HG03521 (cell line): Measurements from ENCODE around the gene QSOX2.

ENCODE experiments used
- ATAC-seq: cut with Tn5 transposase; IDR thresholded peaks from one replicate; pipeline ENCODE4 v1.9.1; 2021; ENCODE audit warnings: mild to moderate bottlenecking, moderate library complexity; ENCODE audit not compliant: unreplicated experiment

QSOX2 gene

GRCh38 chr9:136204838-136205706, 40.5 kb downstream of the QSOX2 start, which contains the start of gene LHX3:
LHX3 (minus strand) TSS chr9:136205128; CDS start chr9:136205012, 116 bp downstream.
- no peak for ATAC-seq

- ATAC-seq: no peak
These were observed 41.3 kb downstream of the QSOX2 start for GRCh38 chr9:136204145-136204805.

DNA sequence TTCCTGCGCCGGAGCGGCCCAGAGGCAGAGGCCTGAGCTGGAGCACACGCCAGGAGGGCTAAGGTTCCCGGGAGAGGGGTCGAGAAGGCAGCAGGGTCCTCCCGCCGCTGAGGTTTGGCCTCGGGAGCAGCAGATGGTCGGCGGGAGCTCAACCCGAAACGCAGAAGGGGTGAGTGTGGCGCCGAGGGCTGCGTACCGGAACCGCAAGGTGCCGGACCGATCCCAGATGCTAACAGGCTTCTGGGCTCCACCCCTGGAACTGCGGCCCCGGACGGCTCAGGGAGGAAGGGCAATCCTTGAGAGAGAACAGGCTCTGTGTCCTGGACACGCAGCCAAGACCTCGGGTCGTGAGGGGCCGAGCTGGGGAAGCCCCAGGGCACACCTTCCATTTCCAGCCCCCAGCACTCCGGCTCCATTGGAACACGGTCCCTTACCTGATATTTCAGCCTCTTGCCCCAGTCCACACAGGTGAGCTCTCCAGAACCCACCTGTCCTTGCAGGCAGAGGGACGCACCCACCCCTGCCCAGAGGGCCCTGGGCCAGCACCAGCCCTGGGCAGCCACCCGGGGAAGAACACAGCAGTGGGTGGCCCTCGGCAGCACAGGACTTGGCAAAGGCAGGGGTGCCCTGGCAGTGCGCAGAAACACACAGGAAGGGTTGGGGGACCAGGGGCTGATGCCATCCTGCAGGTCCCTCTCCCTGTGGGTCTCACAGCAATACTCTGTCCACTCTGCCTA, 42.0 kb downstream of the QSOX2 start:
- ATAC-seq: no peak

DNA sequence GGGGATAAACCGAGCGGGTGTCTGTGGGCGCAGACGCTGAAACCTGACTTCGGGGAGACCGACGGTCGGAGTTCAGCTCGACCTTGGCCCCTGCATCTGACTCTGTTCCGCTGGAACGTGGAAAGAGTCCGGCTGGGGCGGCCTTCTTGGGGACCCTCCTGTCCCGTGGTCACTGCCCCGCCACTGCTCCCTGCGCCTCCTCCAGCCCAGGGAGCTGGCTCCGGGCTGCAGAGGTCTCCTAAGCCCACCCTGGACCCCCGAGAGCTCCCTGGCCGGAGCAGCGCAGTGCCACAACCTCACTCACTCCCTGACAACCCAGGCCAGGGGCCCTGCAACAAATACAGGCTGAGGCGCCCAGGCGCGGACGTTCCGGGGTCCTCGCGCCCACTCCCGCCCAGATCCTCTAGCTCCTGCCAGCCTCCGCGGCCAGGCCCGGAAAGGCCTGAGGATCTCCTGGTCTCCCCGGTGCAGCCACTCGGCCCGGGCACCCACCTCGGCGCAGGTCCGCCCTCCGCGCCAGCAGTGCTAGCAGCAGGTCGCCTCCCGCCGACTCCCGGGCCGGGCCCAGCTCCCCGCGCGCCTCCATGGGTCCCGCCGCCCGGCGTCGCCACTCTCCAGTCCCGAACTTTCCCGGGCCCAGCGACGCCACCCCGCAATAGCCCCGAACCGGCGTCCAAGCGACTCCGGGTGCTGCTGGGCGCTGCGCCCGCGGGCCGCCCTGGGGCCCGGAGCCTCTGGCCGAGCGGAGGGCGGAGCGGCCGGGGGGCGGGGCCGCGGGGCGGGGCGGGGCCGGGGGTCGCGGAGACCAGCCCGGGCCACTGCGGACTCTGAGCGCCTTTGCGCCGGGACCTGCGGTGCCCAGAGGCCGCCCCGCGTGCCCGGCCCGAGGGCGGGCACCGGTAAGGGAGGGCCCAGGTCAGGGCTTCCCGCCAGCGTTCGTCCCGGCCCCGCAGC, 42.9 kb downstream of the QSOX2 start:
- no peak for ATAC-seq

GRCh38 chr9:136201609-136202453, 43.8 kb downstream of the QSOX2 start:
- ATAC-seq: no peak

GRCh38 chr9:136201174-136201573, 44.4 kb downstream of the QSOX2 start:
- ATAC-seq: no peak

DNA sequence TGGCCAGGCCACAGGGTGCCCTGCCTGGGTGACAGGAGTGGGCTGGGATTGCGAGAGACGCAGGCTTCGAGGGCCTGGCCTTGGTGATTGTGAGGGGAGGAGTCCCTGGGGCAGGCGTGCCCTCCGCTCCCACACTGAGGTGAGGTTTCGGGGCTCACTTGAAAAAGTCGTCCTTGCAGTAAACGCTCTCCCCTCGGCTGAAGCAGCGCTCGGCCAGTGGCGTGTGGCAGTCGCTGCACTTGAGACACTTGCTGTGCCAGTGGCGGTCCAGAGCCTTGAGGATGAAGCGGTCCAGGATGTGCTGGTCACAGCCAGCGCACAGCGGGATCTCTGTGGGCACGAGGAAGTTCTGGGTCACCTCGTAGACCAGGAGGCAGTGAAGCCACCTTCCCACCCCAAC, 45.2 kb downstream of the QSOX2 start:
- no peak for ATAC-seq

- no peak for ATAC-seq
These were observed 46.0 kb downstream of the QSOX2 start for GRCh38 chr9:136199391-136200288.

GRCh38 chr9:136198605-136199083, 47.0 kb downstream of the QSOX2 start:
- no peak for ATAC-seq

GRCh38 chr9:136197930-136198604, 47.5 kb downstream of the QSOX2 start:
- ATAC-seq: no peak

- no peak for ATAC-seq
These were observed 48.3 kb downstream of the QSOX2 start for GRCh38 chr9:136197084-136197875.

DNA sequence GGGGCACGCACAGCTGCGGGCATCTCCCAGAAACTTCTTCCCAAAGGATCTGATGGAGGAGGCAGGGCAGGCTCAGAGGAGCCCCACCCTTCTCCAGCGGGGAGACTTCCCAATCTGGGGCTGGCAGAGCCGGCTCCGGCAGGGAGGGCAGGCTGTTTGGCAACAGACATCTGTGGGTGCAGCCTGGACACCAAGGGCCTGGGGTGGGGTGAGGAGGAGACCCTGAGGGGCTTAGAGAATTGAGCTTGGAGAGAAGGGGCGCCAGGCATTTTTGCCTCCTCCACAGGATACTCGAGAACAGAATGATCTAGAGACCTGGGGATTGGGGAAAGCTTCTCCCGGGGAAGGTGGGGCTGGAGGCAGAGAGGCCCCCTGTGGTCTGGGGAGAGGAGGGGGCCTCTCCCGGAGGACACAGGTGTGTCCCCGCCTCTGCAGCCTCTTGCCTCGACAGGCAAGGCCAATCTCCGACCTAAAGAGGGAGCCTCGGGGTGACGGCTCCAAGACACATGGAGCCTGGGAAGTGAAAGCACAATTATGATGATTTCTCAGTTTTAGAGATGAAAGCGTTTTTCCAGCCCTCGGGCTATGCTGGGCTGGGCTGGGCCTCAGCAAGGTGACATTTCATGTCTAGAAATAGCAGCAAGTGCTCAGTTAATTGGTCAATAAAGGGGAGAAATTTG, 49.1 kb downstream of the QSOX2 start:
- ATAC-seq: no peak

DNA sequence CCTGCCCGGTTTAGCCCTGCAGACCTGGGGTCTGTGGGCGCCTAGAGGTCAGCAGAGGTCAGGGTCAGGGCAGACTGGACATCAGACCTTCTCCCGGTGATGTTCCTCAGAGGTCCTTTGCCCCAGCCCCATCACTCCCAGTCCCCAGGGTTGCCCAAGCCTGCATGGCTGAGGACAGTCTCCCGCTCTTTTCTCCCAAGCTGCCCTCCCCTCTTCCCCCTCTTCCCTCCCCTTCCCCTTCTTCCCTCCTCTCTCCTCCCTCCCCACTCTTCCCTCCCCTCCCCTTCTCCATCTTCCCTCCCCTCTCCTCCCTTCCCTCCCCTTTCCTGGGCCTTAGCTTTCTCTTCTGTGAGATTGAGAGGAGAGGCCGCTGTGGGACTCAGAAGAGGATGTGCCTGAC, 51.1 kb downstream of the QSOX2 start:
- ATAC-seq: no peak

GRCh38 chr9:136193891-136194279, 51.7 kb downstream of the QSOX2 start:
- no peak for ATAC-seq

DNA sequence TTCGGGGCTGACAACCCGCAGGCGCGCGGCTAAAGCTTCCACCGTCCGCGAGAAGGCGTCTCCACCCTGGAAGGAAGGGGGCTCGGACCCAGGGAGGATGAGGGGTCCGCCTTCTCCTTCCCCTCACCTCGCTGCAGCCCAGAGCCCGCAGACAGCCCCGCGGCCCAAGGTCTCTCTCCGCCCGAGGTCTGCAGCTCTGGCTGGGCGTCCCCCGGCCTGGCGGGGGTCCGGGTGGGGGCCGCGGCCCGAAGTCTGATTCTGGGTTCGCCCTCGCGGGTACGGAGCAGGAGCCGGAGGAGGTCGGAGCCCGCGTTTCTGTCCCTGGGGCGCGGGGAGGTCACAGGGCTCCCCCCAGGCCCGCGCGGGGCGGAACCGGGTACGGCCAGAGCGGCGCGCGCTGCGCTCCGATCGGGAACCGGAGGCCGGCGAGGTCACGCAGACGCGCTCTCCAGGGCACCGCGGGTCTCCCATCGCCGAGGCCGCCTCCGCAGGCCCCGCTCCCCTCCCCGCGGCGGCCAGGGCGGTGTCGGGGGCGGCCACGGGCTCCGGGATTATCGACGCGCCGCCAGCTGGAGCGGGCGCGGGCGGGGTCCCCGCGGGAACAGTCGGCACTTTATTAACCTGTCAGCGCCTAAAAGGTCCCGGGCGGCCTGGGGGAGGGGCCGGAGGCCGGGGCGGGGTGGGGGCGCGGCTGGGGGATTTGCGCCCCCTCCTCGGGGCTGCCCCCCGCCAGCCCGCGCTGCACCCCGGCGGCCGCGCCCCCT, 52.3 kb downstream of the QSOX2 start:
- ATAC-seq: no peak
